Mucosa of rectum (tissue), 2 donors: ENCODE measurements around the gene NHLH2.

ENCODE experiments used
- H3K27ac ChIP-seq, 2 donors: one replicate each; pipeline ENCODE4 v1.7.0; 2013; ENCODE audit warnings: inconsistent platforms in 2 of 2, low read depth in 2 of 2, low read length in 2 of 2
- H3K27me3 ChIP-seq, 2 donors: one replicate each; pipeline ENCODE4 v1.7.0; 2013; ENCODE audit warnings: low read length in 2 of 2; ENCODE audit not compliant: control insufficient read depth in 2 of 2, insufficient read depth in 2 of 2
- H3K36me3 ChIP-seq, 2 donors: one replicate each; pipeline ENCODE4 v1.7.0; 2013; ENCODE audit warnings: low read length in 2 of 2; ENCODE audit not compliant: control insufficient read depth in 2 of 2, insufficient read depth in 2 of 2
- H3K4me1 ChIP-seq, 2 donors: one replicate each; pipeline ENCODE4 v1.7.0; 2013; ENCODE audit warnings: low read length in 2 of 2, mild to moderate bottlenecking in 1 of 2; ENCODE audit not compliant: control insufficient read depth in 2 of 2, insufficient read depth in 2 of 2
- H3K4me3 ChIP-seq, 2 donors: one replicate each; pipeline ENCODE4 v1.7.0; 2013; ENCODE audit warnings: low read length in 2 of 2
- H3K9ac ChIP-seq, 2 donors: one replicate each; pipeline ENCODE4 v1.7.0; 2013; ENCODE audit warnings: low read length in 2 of 2, low read depth in 1 of 2, mild to moderate bottlenecking in 1 of 2
- H3K9me3 ChIP-seq, 2 donors: one replicate each; pipeline ENCODE4 v1.7.0; 2013; ENCODE audit warnings: low read length in 2 of 2; ENCODE audit not compliant: control insufficient read depth in 2 of 2
- donor health status: healthy.
- donor health status: Normal muscosa, but diverticular disease.

Gene NHLH2

DNA sequence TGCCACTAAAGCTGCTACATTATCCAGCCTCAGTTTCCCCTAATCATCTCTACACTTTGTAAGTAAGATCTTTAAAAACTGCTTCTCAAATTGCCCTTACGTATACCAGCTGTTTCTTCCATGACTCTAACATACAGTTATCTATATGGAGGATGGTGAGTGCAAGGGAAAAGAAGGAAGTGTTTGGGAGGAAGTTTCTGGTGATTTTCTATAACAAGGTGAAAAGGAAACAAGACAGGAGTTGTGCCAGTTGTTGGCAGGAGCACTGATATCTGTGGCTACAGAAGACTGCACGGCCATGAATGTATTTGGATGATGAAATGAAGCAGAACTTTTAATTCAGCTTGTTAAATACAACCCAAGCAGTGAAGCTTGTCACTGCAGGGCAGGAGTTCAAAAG lies 32.3 kb upstream of the NHLH2 start:
- Histone ChIP-seq H3K4me3 (no peak overlapping the region), H3K36me3 (no peaks in the 10 kb centered on the region), H3K27me3 (no peaks in the 10 kb centered on the region), H3K9me3 (no peaks in the 10 kb centered on the region), H3K4me1 (no peaks in the 10 kb centered on the region), H3K9ac (no peak overlapping the region), H3K27ac (no peak overlapping the region)

DNA sequence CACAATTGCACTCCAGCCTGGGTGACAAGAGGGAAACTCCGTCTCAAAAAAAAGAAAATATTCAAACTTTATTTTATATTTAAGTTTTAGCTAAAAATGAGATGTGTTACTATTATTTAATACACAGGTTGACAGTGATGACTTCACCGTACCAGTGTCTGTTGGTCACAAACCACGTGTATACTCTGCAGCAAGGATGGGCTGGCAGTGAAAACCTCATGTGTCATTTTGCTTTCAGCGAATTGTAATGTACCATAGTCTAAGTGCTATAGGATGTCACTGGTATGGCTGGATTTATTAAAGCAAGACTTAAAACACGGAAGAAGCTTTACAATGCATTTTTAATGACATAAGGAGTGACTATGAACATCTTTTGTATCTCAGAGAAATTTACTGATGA lies 28.1 kb upstream of the NHLH2 start:
- H3K27ac ChIP-seq = no peak overlapping the region
- no peak overlapping the region for H3K9ac ChIP-seq
- no peaks in the 10 kb centered on the region for H3K4me1 ChIP-seq
- no peaks in the 10 kb centered on the region for H3K27me3 ChIP-seq
- H3K4me3 ChIP-seq = no peak overlapping the region
- no peaks in the 10 kb centered on the region for H3K36me3 ChIP-seq
- no peaks in the 10 kb centered on the region for H3K9me3 ChIP-seq

DNA sequence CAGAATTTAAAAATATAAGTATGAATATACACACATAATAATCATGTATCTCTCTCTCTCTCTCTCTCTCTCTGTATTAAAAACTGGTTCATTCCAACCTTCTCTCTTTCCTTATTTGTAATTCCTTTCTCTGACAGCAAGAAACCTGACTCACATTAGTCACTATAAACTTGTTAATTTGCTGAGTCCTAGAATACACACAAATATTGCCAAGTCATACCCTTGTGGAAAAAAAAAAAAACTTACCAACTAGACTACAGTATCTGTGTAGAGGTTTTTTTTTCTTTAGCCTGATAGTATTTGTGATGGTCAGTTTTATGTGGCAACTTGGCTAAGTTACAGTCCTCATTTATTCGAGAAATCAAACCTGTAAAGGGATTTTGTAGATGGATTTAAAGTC lies 26.3 kb upstream of the NHLH2 start:
- Histone ChIP-seq H3K27me3 (no peaks in the 10 kb centered on the region), H3K27ac (no peak overlapping the region), H3K9me3 (no peaks in the 10 kb centered on the region)

DNA sequence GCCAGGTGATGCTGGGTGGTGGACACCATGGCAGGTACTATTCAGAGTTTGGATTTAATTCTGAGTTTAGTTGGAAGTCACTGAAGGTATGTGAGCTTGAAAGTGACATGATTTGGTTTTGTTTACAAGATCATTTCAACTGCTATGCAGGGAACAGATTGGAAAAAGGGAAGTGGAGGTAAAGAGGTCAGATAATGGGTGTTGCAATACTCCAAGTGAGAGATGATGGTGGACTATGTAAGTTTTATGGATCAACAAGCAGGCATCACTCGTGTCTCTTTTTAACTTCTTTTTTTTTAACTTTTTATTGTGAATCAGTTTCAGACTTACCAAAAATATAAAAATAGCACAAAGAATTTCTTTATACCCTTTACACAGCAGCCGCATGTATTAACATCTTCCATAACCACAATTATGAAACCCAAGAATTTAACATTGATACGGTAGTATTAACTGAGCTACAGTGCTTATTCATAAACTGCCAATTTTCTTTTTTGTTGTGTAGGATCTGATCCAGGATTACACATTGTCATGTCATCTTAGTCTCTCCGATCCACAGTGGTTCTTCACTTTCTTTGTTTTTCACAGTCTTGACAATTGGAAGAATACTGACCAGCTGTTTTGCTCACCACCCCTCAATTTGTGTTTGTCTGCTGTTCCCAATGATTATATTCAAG lies 24.9 kb upstream of the NHLH2 start:
- no peak overlapping the region for H3K9ac ChIP-seq
- no peak overlapping the region for H3K4me3 ChIP-seq
- H3K27ac ChIP-seq = no peak overlapping the region
- no peaks in the 10 kb centered on the region for H3K9me3 ChIP-seq
- H3K4me1 ChIP-seq = no peaks in the 10 kb centered on the region
- no peaks in the 10 kb centered on the region for H3K27me3 ChIP-seq
- no peaks in the 10 kb centered on the region for H3K36me3 ChIP-seq

More for the DNA sequence above, 26.3 kb upstream of the NHLH2 start:
- no peak overlapping the region for H3K9ac ChIP-seq
- no peak overlapping the region for H3K4me3 ChIP-seq
- no peaks in the 10 kb centered on the region for H3K4me1 ChIP-seq
- no peaks in the 10 kb centered on the region for H3K36me3 ChIP-seq

DNA sequence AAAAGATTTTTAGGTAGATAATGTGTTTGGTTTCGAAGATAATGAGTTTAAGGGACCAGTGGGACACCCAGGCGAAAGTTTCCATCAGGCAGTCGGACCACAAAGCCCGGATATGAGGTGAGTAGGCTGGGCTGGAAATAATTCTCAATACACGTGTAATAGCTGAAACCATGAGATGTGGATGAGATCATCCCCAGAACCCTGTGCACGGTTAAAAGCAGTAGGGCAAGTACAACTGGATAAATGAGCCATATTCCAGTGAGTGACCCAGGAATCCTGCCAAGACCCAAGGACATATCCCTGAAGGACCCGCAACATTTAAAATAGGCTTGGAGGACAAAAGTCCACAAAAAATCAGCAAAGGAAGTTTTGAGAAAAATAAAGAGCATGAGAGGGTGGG lies 21.5 kb upstream of the NHLH2 start:
- Histone ChIP-seq H3K4me3 (no peak overlapping the region), H3K4me1 (no peaks in the 10 kb centered on the region), H3K27ac (no peak overlapping the region), H3K27me3 (peaks cover 5 to 6% of the 10 kb centered on the region in 2 donors), H3K9ac (no peak overlapping the region), H3K9me3 (no peaks in the 10 kb centered on the region), H3K36me3 (no peaks in the 10 kb centered on the region)

DNA sequence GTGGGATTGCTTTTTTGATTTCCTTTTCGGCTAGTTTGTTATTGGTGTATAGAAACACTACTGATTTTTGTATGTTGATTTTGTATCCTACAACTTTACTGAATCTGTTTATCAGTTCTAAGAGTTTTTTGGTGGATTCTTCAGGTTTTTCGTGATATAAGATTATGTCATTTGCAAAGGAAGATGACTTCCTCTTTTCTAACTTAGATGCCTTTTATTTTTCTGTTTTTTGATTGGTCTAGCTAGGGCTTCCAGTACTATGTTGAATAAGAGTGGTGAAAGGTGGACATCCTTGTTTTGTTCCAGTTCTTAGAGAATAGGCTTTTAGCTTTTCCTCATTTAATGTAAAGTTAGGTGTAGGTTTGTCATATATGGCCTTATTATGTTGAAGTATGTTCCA lies 13.1 kb upstream of the NHLH2 start:
- Histone ChIP-seq H3K9ac (no peak overlapping the region), H3K9me3 (no peaks in the 10 kb centered on the region), H3K36me3 (no peaks in the 10 kb centered on the region), H3K27me3 (peaks cover 0 to 2% of the 10 kb centered on the region in 2 donors), H3K4me1 (no peaks in the 10 kb centered on the region), H3K27ac (no peak overlapping the region), H3K4me3 (no peak overlapping the region)

DNA sequence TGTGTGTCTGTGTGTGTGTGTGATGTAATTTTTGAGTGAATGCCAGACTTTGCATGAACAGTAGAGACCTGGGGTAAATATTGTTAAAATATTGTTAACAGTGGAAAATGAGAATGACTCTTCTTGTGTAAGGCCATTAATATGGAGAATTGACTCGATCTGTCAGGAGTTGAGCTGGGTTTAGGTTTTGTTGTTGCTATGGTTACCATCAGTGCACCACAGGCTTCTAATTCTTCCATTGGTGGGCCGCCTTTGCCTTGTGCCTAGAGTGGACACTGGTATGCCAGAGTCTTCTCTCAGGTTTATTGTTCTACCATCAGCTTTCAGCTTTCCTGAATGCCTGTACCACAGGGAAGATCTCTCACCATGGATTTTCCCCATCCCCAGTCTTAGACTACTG lies 10.0 kb upstream of the NHLH2 start:
- Histone ChIP-seq H3K27ac (no peak overlapping the region), H3K4me3 (no peak overlapping the region), H3K36me3 (no peaks in the 10 kb centered on the region), H3K27me3 (peaks cover 0 to 5% of the 10 kb centered on the region in 2 donors), H3K4me1 (no peaks in the 10 kb centered on the region), H3K9me3 (no peaks in the 10 kb centered on the region), H3K9ac (no peak overlapping the region)

DNA sequence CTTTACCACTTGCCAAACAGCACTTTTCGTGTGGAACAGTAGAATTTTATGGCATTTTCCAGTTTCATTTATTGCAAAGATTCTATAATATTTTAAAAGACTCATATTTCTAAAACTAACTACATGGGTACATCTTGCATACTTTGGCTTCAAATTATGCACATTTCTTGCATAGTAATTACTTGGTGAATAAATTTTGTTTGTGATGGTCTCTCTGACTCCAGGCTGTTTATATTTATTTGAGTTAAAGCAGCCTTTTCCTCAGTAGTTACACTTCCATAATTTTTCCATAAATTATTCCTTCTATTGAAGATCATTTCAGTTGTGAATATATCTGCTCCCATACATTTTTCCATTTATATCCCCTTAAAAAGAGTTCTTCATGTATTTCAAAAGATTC lies 6.9 kb upstream of the NHLH2 start:
- H3K9ac ChIP-seq = no peak overlapping the region
- no peaks in the 10 kb centered on the region for H3K9me3 ChIP-seq
- H3K4me3 ChIP-seq = no peak overlapping the region
- no peaks in the 10 kb centered on the region for H3K36me3 ChIP-seq
- H3K4me1 ChIP-seq = no peaks in the 10 kb centered on the region
- peaks cover 16 to 20% of the 10 kb centered on the region in 2 donors for H3K27me3 ChIP-seq
- H3K27ac ChIP-seq = no peak overlapping the region

DNA sequence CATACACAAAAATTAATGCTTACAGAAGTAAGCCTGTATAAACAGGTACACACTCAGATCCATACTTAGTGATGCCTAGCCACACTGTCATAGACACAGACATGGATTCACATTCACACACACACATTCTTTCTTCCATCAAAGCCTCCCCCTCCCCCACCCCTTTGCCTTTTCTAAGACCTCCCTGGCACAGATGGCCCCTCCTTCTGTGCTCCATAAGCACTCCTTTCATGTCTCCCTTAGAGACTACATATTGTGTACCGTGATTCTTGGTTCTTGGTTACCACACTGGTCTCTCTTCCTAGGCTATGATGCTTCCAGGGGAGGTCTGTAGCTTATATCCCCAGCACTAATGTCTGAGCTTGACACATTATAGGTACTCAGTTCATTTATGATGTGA lies 2.0 kb upstream of the NHLH2 start:
- no peaks in the 10 kb centered on the region for H3K36me3 ChIP-seq
- H3K27ac ChIP-seq = no peak overlapping the region
- no peak overlapping the region for H3K9ac ChIP-seq
- H3K9me3 ChIP-seq = no peaks in the 10 kb centered on the region
- H3K27me3 ChIP-seq = peaks cover 51 to 61% of the 10 kb centered on the region in 2 donors
- no peak overlapping the region for H3K4me3 ChIP-seq
- H3K4me1 ChIP-seq = peaks cover 4 to 13% of the 10 kb centered on the region in 2 donors

DNA sequence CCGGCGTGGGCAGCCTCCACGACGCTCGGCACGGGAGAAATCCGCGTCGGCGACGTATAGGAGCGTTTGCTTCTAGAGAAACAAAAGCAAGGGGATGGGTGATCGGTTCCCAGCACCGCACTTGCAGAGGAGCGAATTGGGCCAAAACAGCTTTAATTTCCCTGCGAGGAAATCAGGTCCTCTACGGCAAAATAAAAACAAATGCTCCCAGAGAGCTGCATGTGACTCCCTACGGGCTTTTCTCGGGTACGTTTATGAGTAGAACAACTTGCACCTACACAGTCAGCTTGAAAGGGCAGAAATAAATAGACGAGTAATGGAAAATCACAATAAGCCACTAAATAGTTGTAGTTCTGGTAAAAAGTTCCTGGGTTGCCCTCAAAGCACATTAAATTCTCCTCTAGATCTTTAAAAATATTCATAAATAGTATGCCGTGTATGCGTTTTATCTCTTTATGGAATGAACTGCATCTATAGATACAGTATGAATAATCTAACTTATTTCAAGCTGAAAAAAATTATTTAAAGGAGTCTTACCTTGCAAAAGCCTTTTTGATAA lies 1.2 kb downstream of the NHLH2 start:
- no peak overlapping the region for H3K27ac ChIP-seq
- peaks cover 61 to 70% of the 10 kb centered on the region in 2 donors for H3K27me3 ChIP-seq
- H3K4me1 ChIP-seq = peaks cover 5 to 13% of the 10 kb centered on the region in 2 donors
- H3K9ac ChIP-seq = no peak overlapping the region
- no peaks in the 10 kb centered on the region for H3K9me3 ChIP-seq
- H3K4me3 ChIP-seq = no peak overlapping the region
- H3K36me3 ChIP-seq = no peaks in the 10 kb centered on the region
